Mucosa of descending colon (tissue), 3 donors: ENCODE measurements around the gene CENPO. TPM values are rescaled to one million over a fixed set of nuclear protein-coding genes. Genes with fewer than 3 reads are reported as not detected.

ENCODE experiments used
- ATAC-seq: fragments of 200-7000 bp; cut with Tn5 transposase; one replicate; pipeline ENCODE4 v1.9.1; 2020; ENCODE audit warnings: mild to moderate bottlenecking, moderate library complexity
- DNase-seq, 3 donors: peaks; one replicate each; pipeline ENCODE4 v3.0.0-alpha.2; 2020
- H3K36me3 ChIP-seq: fragments of 200-600 bp; one replicate; pipeline ENCODE4 v1.8.0; 2021; ENCODE audit warnings: low read depth, mild to moderate bottlenecking
- H3K4me1 ChIP-seq: fragments of 200-600 bp; one replicate; pipeline ENCODE4 v1.8.0; 2021; ENCODE audit warnings: low read depth, mild to moderate bottlenecking
- H3K4me3 ChIP-seq: fragments of 200-600 bp; one replicate; pipeline ENCODE4 v1.8.0; 2021; ENCODE audit warnings: mild to moderate bottlenecking
- H3K9me3 ChIP-seq: fragments of 200-600 bp; one replicate; pipeline ENCODE4 v1.8.0; 2021; ENCODE audit warnings: mild to moderate bottlenecking
- intact Hi-C, 2 donors: fragments of 100-400 bp; cut with DNase I in 1 of 2; cut with micrococcal nuclease in 1 of 2; formaldehyde crosslinking; loops; one replicate each; pipeline versions ENCODE4 v1.11.0 to v1.11.1; 2022; cut with DNase I, micrococcal nuclease
- total RNA-seq, 3 donors: library from RNA; stranded (reverse); fragmentation: NEBNext Ultra II Directional in 2 of 3; extraction: Animal tissue kit (Norgen Biotek cat#: 25700) in 2 of 3; gene quantifications; one replicate each; pipeline versions ENCODE4 v1.2.1 to v1.2.4, GENCODE V29; 2021 to 2023
- TF ChIP-seq, protein P1 (sequence below): fragments of 200-600 bp; IDR thresholded peaks from one replicate; pipeline ENCODE4 v1.8.0; 2022; ENCODE audit warnings: antibody characterized with exemption, mild to moderate bottlenecking
- donor health status: DM: no; HTN: no; CAD: no; lungs with moderate emphysema.
- donor health status: DM: no; HTN: no; CAD: no.
- donor health status: DM: no; HTN: yes; CAD: no.

The CENPO gene
- total RNA-seq, 3 donors from 2014 or later = 6.0 to 15.7 (median 13.4) TPM

DNA sequence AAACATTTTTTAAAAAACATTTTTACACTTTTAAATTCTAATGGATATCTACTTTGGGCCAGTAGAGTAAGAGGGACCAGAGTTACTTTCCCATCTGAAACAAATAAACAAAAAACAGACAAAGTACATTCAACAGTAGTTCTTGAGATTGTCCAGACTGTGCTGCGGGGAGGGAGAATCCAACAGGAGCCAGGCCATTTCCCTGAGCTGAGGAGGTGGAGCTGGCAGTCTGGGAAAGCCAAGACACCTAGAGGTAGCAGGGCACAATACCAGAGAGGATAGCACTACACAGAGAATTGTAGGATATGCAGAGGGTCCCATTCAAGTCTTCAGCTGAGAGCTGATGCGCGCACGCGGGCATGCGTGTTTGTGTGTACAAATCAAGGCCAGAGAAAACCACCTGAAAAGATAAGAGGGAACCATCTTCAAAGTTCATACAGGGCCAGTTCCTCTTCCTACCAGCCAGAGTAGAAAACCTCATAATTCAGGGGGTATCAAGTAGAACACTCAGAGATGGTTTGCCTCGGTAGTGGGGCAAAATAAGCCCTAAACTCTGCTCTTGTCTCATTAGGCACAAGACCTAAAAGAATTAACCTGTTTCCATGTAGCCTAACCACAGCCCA is 44.0 kb upstream of the CENPO start:
- ATAC-seq (no peak), DNase-seq (no peak)
- TF ChIP-seq, protein P1, sequence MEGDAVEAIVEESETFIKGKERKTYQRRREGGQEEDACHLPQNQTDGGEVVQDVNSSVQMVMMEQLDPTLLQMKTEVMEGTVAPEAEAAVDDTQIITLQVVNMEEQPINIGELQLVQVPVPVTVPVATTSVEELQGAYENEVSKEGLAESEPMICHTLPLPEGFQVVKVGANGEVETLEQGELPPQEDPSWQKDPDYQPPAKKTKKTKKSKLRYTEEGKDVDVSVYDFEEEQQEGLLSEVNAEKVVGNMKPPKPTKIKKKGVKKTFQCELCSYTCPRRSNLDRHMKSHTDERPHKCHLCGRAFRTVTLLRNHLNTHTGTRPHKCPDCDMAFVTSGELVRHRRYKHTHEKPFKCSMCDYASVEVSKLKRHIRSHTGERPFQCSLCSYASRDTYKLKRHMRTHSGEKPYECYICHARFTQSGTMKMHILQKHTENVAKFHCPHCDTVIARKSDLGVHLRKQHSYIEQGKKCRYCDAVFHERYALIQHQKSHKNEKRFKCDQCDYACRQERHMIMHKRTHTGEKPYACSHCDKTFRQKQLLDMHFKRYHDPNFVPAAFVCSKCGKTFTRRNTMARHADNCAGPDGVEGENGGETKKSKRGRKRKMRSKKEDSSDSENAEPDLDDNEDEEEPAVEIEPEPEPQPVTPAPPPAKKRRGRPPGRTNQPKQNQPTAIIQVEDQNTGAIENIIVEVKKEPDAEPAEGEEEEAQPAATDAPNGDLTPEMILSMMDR = no peak
- no peaks in the 10 kb centered on the region for H3K4me1 ChIP-seq
- H3K9me3 ChIP-seq = no peaks in the 10 kb centered on the region
- intact Hi-C loops = no loop called here
- no peaks in the 10 kb centered on the region for H3K36me3 ChIP-seq
- no peak overlapping the region for H3K4me3 ChIP-seq

DNA sequence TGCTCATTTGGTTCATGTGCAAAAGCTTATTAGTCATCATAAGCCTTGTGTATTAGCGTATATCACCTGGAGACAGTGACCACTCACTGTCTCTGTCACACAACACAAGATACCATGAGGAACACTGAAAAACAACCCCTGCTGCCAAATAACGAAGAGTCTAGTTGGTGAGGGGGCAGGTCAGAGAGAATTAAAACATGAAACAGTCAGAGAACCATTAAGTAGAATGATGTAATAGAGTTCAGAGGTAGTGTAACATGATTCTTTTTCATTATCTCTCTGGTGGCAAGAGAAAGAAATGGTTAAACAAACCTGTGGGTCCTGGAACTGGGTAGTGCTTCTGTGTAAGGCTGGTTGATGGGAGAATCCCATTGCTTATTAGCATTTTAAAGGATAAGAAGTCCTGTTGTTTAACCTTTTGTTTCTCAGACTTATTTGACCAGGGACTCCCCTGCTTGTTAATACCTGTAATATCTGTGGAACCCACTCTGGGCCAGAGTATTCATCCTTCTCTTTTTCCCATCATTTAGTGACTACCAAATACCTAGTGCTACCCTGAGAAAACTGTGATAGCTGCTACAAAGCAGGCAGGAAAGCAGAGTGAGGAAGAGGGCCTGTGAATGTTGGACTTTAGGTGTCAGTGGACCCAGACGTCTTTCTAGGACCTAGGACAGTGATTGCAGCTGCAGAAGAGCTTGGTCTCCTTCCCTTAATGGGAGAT is 38.1 kb upstream of the CENPO start:
- Histone ChIP-seq H3K4me1 (no peaks in the 10 kb centered on the region), H3K9me3 (no peaks in the 10 kb centered on the region), H3K4me3 (no peak overlapping the region), H3K36me3 (no peaks in the 10 kb centered on the region)
- TF ChIP-seq, protein P1 = no peak
- intact Hi-C loops = no loop called here
- DNase-seq = no peak
- ATAC-seq = no peak

DNA sequence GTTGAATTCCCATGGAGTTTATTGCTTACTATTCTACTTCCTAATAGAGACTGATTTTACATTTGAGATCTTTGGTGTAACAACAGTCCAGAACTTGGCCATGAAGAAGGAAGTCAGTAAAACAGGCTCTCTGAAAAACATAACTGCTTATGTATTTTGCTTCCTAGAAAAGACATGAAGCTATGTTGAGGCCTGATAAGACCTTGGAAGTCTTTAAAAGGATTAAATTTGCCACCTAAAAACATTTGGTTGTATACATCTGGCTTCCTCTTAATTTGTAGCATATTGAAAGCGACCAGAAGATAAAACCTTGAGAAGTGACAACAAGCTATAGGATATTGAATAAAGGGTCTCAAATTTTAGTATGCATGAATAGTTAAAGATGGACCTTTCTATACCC is 36.4 kb upstream of the CENPO start:
- ATAC-seq = no peak
- Histone ChIP-seq H3K36me3 (no peaks in the 10 kb centered on the region), H3K4me3 (no peak overlapping the region), H3K9me3 (no peaks in the 10 kb centered on the region), H3K4me1 (no peaks in the 10 kb centered on the region)
- TF ChIP-seq, protein P1 = no peak
- DNase-seq = no peak
- intact Hi-C loops = no loop called here

DNA sequence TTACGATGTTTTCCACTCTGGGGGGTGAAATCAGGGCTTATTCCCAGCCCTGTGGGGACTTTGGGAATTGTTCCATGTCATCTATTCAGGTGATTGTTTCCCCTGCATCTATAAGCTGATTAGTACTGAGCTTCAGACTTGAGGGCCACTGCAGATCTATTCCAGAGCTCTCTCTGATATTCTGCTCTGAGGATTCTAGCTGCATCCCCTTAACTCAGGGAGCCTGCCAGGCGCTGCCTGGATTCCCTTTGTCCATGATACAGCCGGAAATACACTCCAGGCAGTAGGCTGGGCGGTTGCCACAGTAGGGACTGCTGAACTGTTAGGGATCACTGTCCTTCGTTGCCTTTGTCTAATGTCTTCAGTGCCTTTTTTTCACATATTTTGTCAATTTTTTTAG is 31.4 kb upstream of the CENPO start:
- no peak overlapping the region for H3K4me3 ChIP-seq
- H3K36me3 ChIP-seq = no peaks in the 10 kb centered on the region
- intact Hi-C loops = no loop called here

DNA sequence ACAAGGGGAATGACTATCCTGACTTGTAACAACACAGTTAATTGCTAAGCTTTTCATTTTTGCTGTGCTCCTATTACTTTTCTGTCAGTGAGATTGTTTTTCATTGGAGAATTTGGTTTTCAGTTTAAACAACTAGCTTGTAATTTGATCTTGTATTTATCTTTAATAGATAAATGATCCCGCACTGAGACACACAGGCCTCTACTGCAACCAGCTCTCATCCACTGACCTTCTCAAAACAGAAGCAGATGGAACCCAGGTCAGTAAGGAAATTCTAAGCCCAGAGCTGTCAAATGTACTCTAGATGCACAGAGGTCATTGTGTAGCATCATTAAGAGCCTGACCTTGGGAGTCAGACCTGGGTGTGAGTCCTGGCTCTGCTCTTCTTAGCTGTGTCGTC is 30.7 kb upstream of the CENPO start:
- Histone ChIP-seq H3K4me1 (no peaks in the 10 kb centered on the region), H3K9me3 (no peaks in the 10 kb centered on the region), H3K36me3 (no peaks in the 10 kb centered on the region), H3K4me3 (no peak overlapping the region)
- intact Hi-C loops = no loop called here
- ATAC-seq (no peak), DNase-seq (no peak)
- TF ChIP-seq, protein P1 = no peak

More for the DNA sequence above, 31.4 kb upstream of the CENPO start:
- ATAC-seq (no peak), DNase-seq (no peak)
- Histone ChIP-seq H3K9me3 (no peaks in the 10 kb centered on the region), H3K4me1 (no peaks in the 10 kb centered on the region)
- TF ChIP-seq, protein P1 = no peak
